HCT116 (cell line): Measurements from ENCODE around the gene ACAP2. TPM values are rescaled to one million over a fixed set of nuclear protein-coding genes. Genes with fewer than 3 reads are reported as not detected.

ENCODE experiments used
- ATAC-seq: fragments of 200-7000 bp; cut with Tn5 transposase; 2 replicates; pipeline ENCODE4 v1.9.1; 2020; ENCODE audit warnings: mild to moderate bottlenecking, moderate library complexity
- BruUV-seq: library from RNA; stranded (reverse); fragments of 400-500 nt; replicated peaks from 2 replicates; lab custom pipeline; 2021; lab: Mats Ljungman, UMichigan
- CTCF ChIA-PET: fragments of 300-600 bp; sonication (Branson Sonifier 250); formaldehyde crosslinking; loops from one replicate; lab custom pipeline; 2021; ENCODE audit warnings: antibody characterized with exemption; lab: Charles Lee
- POLR2A ChIA-PET: fragments of 300-600, 350-600 bp; sonication (Branson Sonifier 250); formaldehyde crosslinking; loops from one replicate; lab custom pipeline; 2021; ENCODE audit warnings: antibody characterized with exemption; lab: Charles Lee
- RAD21 ChIA-PET, 2 experiments: fragments of 300-600 bp; sonication (Branson Sonifier 250); formaldehyde crosslinking; loops; one replicate each; lab custom pipeline; 2023; ENCODE audit warnings: low total read pairs in 2 of 2; ENCODE audit not compliant: uncharacterized antibody in 2 of 2, unreplicated experiment in 2 of 2, low non-redundant PET in 1 of 2; lab: Charles Lee
- DNase-seq: peaks from one replicate; pipeline ENCODE4 v3.0.0-alpha.2; 2010; ENCODE audit warnings: low read depth, low spot score
- H2AFZ ChIP-seq: fragments of 200-600 bp; shearing (Covaris generic), sonication (generic); 2 replicates; pipeline ENCODE4 v1.6.1; 2017; ENCODE audit warnings: low read depth, mixed run types, mixed read lengths, antibody characterized with exemption, low read length; ENCODE audit not compliant: poor library complexity, severe bottlenecking
- H3K27ac ChIP-seq: 2 replicates; pipeline ENCODE4 v1.5.1; 2012; ENCODE audit warnings: low read depth, low read length
- H3K27me3 ChIP-seq: fragments of 200-600 bp; sonication (generic); 2 replicates; pipeline ENCODE4 v1.6.1; 2016; ENCODE audit warnings: mixed run types, low read length, mixed read lengths; ENCODE audit not compliant: insufficient read depth
- H3K36me3 ChIP-seq, 2 experiments: fragments of 200-500 bp in 1 of 2; fragments of 200-600 bp in 1 of 2; sonication (Bioruptor generic) in 1 of 2; sonication (generic) in 1 of 2; 2 replicates each; pipeline versions ENCODE4 v1.5.1 to v1.6.1; 2014 to 2016; ENCODE audit warnings: low read length in 2 of 2, inconsistent platforms in 1 of 2, mixed read lengths in 1 of 2, mixed run types in 1 of 2; ENCODE audit not compliant: insufficient read depth in 2 of 2, control insufficient read depth in 1 of 2
- H3K4me1 ChIP-seq, 2 experiments: fragments of 200-600 bp in 1 of 2; sonication (generic) in 1 of 2; 2 replicates each; pipeline versions ENCODE4 v1.5.1 to v1.6.1; 2012 to 2017; ENCODE audit warnings: low read length in 2 of 2, inconsistent platforms in 1 of 2, mild to moderate bottlenecking in 1 of 2, mixed read lengths in 1 of 2, mixed run types in 1 of 2, moderate library complexity in 1 of 2; ENCODE audit not compliant: insufficient read depth in 2 of 2, control insufficient read depth in 1 of 2
- H3K4me2 ChIP-seq: fragments of 200-600 bp; sonication (generic); 2 replicates; pipeline ENCODE4 v1.6.1; 2017; ENCODE audit warnings: mixed run types, low read length, mixed read lengths
- H3K4me3 ChIP-seq, 2 experiments: fragments of 200-600 bp in 1 of 2; sonication (generic) in 1 of 2; replicated peaks in 1 of 2; 2 replicates each; pipeline ENCODE4 v1.5.1; 2011 to 2016; ENCODE audit warnings: low read length in 2 of 2, control low read depth in 1 of 2, low read depth in 1 of 2, mild to moderate bottlenecking in 1 of 2, mixed read lengths in 1 of 2, mixed run types in 1 of 2
- H3K79me2 ChIP-seq: fragments of 200-600 bp; sonication (generic); 2 replicates; pipeline ENCODE4 v1.6.1; 2017; ENCODE audit warnings: mild to moderate bottlenecking, mixed run types, low read length, moderate library complexity, mixed read lengths; ENCODE audit not compliant: insufficient read depth
- H3K9ac ChIP-seq: fragments of 200-600 bp; sonication (generic); 2 replicates; pipeline ENCODE4 v1.6.1; 2016; ENCODE audit warnings: low read length, mixed read lengths
- H3K9me2 ChIP-seq: fragments of 200-600 bp; sonication (generic), shearing (Covaris generic); 2 replicates; pipeline ENCODE4 v1.6.1; 2017; ENCODE audit warnings: mixed run types, mild to moderate bottlenecking, moderate library complexity; ENCODE audit not compliant: insufficient read depth
- H3K9me3 ChIP-seq, 2 experiments: fragments of 200-500 bp in 1 of 2; fragments of 200-600 bp in 1 of 2; sonication (Bioruptor generic) in 1 of 2; sonication (generic) in 1 of 2; 2 replicates each; pipeline ENCODE4 v1.6.1; 2014 to 2017; ENCODE audit warnings: low read length in 2 of 2, mixed read lengths in 2 of 2, inconsistent platforms in 1 of 2, low read depth in 1 of 2, mild to moderate bottlenecking in 1 of 2, mixed run types in 1 of 2, moderate library complexity in 1 of 2; ENCODE audit not compliant: control insufficient read depth in 1 of 2, insufficient read depth in 1 of 2
- H4K20me1 ChIP-seq: fragments of 200-600 bp; sonication (generic), shearing (Covaris generic); 2 replicates; pipeline ENCODE4 v1.6.1; 2017; ENCODE audit warnings: mixed run types, mild to moderate bottlenecking, moderate library complexity; ENCODE audit not compliant: insufficient read depth
- ATF3 ChIP-seq: IDR thresholded peaks from 2 replicates; pipeline ENCODE4 v1.6.1; 2012
- CEBPB ChIP-seq: IDR thresholded peaks from 2 replicates; pipeline ENCODE4 v1.6.1; 2012; ENCODE audit warnings: low read depth
- EZH2 ChIP-seq: fragments of 200-600 bp; sonication (generic); IDR thresholded peaks from 2 replicates; pipeline ENCODE4 v1.6.1; 2017; ENCODE audit warnings: antibody characterized with exemption, mixed run types
- JUND ChIP-seq: IDR thresholded peaks from 2 replicates; pipeline ENCODE4 v1.6.1; 2012
- POLR2AphosphoS5 ChIP-seq: IDR thresholded peaks from 2 replicates; pipeline ENCODE4 v1.6.1; 2011; ENCODE audit warnings: mild to moderate bottlenecking, low read depth, low read length, moderate library complexity
- REST ChIP-seq: IDR thresholded peaks from 2 replicates; pipeline ENCODE4 v1.6.1; 2012; ENCODE audit warnings: low read depth
- SP1 ChIP-seq: IDR thresholded peaks from 2 replicates; pipeline ENCODE4 v1.6.1; 2012; ENCODE audit warnings: low read depth
- YY1 ChIP-seq: IDR thresholded peaks from 2 replicates; pipeline ENCODE4 v1.6.1; 2011; ENCODE audit warnings: low read length, low read depth, moderate library complexity, mild to moderate bottlenecking; ENCODE audit not compliant: insufficient replicate concordance; ENCODE audit errors: extremely low read depth
- ZBTB33 ChIP-seq: IDR thresholded peaks from 2 replicates; pipeline ENCODE4 v1.6.1; 2011; ENCODE audit warnings: mild to moderate bottlenecking, low read length, moderate library complexity; ENCODE audit not compliant: insufficient replicate concordance; ENCODE audit errors: extremely low read depth
- ZNF274 ChIP-seq: fragments of 200-500 bp; sonication (Bioruptor generic); IDR thresholded peaks from 2 replicates; pipeline ENCODE4 v1.6.1; 2014; ENCODE audit warnings: mild to moderate bottlenecking, low read depth, low read length, inconsistent platforms
- intact Hi-C: fragments of 100-400 bp; cut with micrococcal nuclease; formaldehyde crosslinking; loops from 2 replicates; pipeline ENCODE4 v1.10.0; 2022
- total RNA-seq: library from RNA; stranded (reverse); gene quantifications from one replicate; pipeline ENCODE4 v1.2.1, GENCODE V29; 2021; ENCODE audit not compliant: unreplicated experiment

The ACAP2 gene
- total RNA-seq, 1 experiment from 2014 or later = 43.0 TPM

- TF ChIP-seq ATF3 = no peak
- TF ChIP-seq YY1 = no peak
- TF ChIP-seq REST = no peak
- TF ChIP-seq EZH2 = no peak
- no peak for TF ChIP-seq JUND
- no peak for TF ChIP-seq SP1
- no peak for TF ChIP-seq ZBTB33
- no peak for TF ChIP-seq CEBPB
- TF ChIP-seq ZNF274 = no peak
- no peak for TF ChIP-seq POLR2AphosphoS5
- Histone ChIP-seq H3K9ac (no peak overlapping the region), H3K4me1 (peaks cover 0 to 4% of the 10 kb centered on the region in 2 experiments; a peak in 3 of 4 replicates), H3K4me3 (no peak overlapping the region), H3K4me2 (no peak overlapping the region), H3K79me2 (no peaks in the 10 kb centered on the region), H2AFZ (no peak overlapping the region), H3K27ac (no peak overlapping the region), H3K36me3 (no peaks in the 10 kb centered on the region), H3K9me3 (no peaks in the 10 kb centered on the region), H4K20me1 (no peaks in the 10 kb centered on the region), H3K27me3 (no peaks in the 10 kb centered on the region), H3K9me2 (no peaks in the 10 kb centered on the region)
- BruUV-seq = no TSS peak
- ATAC-seq = no peak
- intact Hi-C loops = no loop called here
- no peak for DNase-seq
- ChIA-PET RAD21 (no interaction called here), POLR2A (no interaction called here), CTCF (interaction anchor here (1.1 kb wide), 1 partner anchor 22 kb away, joined by 4 read pairs; the partner anchor contains the start of gene XXYLT1)
These were observed 193.6 kb downstream of the ACAP2 start for GRCh38 chr3:195249057-195249770.
